T-helper 9 cell (primary cell): ENCODE data around the gene DOCK10.

Experiments
- DNase-seq: peaks from one replicate; pipeline ENCODE4 v3.0.0-alpha.2; 2020

DOCK10 gene

GRCh38 chr2:225041207-225041850 is 939 bp downstream of the DOCK10 start:
- DNase-seq, result peak; percentile 42

GRCh38 chr2:225040856-225041206 is 1.4 kb downstream of the DOCK10 start:
- DNase-seq, result peak; percentile 21

- no peak for DNase-seq
These were observed 2.1 kb downstream of the DOCK10 start for GRCh38 chr2:225040142-225040541.

GRCh38 chr2:225038231-225038523 is 4.1 kb downstream of the DOCK10 start:
- no peak for DNase-seq

GRCh38 chr2:225037415-225038230 is 4.6 kb downstream of the DOCK10 start:
- DNase-seq, result no peak

- no peak for DNase-seq
These were observed 5.8 kb downstream of the DOCK10 start for GRCh38 chr2:225036431-225036830.

GRCh38 chr2:225033440-225034318 is 8.6 kb downstream of the DOCK10 start:
- no peak for DNase-seq

GRCh38 chr2:225032246-225032645 is 10.0 kb downstream of the DOCK10 start:
- DNase-seq, result no peak

GRCh38 chr2:225031599-225031998 is 10.7 kb downstream of the DOCK10 start:
- no peak for DNase-seq

GRCh38 chr2:225030893-225031292 is 11.4 kb downstream of the DOCK10 start:
- no peak for DNase-seq

- DNase-seq, result no peak
These were observed 12.1 kb downstream of the DOCK10 start for GRCh38 chr2:225030203-225030602.

GRCh38 chr2:225028572-225028971 is 13.7 kb downstream of the DOCK10 start:
- DNase-seq, result no peak

- no peak for DNase-seq
These were observed 15.1 kb downstream of the DOCK10 start for GRCh38 chr2:225027061-225027762.

- no peak for DNase-seq
These were observed 16.2 kb downstream of the DOCK10 start for GRCh38 chr2:225025917-225026571.

- no peak for DNase-seq
These were observed 20.1 kb downstream of the DOCK10 start for GRCh38 chr2:225022188-225022587.

- DNase-seq, result no peak
These were observed 22.0 kb downstream of the DOCK10 start for GRCh38 chr2:225020168-225020849.

- no peak for DNase-seq
These were observed 23.2 kb downstream of the DOCK10 start for GRCh38 chr2:225019105-225019504.

- no peak for DNase-seq
These were observed 24.6 kb downstream of the DOCK10 start for GRCh38 chr2:225017713-225018112.

GRCh38 chr2:225017098-225017685 is 25.1 kb downstream of the DOCK10 start:
- no peak for DNase-seq

GRCh38 chr2:225013425-225014365 is 28.6 kb downstream of the DOCK10 start:
- DNase-seq, result no peak
